ENCODE measurements around the gene MDK.

MDK gene

GRCh38 chr11:46382646-46383403, 1.4 kb downstream of the MDK start:
- peak; percentile 88 for DNase-seq (ENCODE audit: low spot score)

GRCh38 chr11:46383404-46383758, 1.9 kb downstream of the MDK start:
- DNase-seq (ENCODE audit: low spot score), result no peak

GRCh38 chr11:46383974-46384701, 2.7 kb downstream of the MDK start:
- DNase-seq (ENCODE audit: low spot score), result no peak

- no peak for DNase-seq (ENCODE audit: low spot score)
Observed at GRCh38 chr11:46385169-46386004, 3.9 kb downstream of the MDK start.

DNA sequence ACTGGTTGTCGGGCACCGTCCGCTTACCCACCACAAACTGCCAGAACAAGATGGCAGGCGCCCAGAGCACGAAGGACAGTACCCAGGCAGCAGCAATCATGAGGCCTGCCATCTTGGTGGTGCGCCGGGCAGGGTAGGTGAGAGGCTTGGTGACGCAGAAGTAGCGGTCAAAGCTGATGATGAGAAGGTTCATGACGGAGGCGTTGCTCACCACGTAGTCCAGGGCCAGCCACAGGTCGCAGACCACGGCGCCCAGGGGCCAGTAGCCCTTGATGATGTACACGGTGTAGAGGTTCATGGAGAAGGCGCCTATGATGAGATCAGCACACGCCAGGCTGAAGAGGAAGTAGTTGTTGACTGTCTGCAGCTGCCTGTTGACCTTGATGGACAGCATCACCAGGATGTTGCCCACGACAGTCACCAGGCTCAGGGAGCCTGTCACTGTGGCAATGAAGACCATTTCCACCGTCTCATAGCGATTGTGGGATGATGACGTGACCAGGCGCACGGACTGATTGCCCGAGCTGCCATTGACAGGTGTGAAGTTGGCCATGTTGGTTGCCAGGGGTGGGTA, 4.6 kb downstream of the MDK start:
- no peak for DNase-seq (ENCODE audit: low spot score)

GRCh38 chr11:46386674-46387073, 5.2 kb downstream of the MDK start:
- DNase-seq (ENCODE audit: low spot score), result peak; percentile 54

- DNase-seq (ENCODE audit: low spot score), result no peak
Observed at GRCh38 chr11:46387456-46387855, 6.0 kb downstream of the MDK start.

GRCh38 chr11:46387919-46388618, 6.6 kb downstream of the MDK start:
- DNase-seq (ENCODE audit: low spot score), result no peak

DNA sequence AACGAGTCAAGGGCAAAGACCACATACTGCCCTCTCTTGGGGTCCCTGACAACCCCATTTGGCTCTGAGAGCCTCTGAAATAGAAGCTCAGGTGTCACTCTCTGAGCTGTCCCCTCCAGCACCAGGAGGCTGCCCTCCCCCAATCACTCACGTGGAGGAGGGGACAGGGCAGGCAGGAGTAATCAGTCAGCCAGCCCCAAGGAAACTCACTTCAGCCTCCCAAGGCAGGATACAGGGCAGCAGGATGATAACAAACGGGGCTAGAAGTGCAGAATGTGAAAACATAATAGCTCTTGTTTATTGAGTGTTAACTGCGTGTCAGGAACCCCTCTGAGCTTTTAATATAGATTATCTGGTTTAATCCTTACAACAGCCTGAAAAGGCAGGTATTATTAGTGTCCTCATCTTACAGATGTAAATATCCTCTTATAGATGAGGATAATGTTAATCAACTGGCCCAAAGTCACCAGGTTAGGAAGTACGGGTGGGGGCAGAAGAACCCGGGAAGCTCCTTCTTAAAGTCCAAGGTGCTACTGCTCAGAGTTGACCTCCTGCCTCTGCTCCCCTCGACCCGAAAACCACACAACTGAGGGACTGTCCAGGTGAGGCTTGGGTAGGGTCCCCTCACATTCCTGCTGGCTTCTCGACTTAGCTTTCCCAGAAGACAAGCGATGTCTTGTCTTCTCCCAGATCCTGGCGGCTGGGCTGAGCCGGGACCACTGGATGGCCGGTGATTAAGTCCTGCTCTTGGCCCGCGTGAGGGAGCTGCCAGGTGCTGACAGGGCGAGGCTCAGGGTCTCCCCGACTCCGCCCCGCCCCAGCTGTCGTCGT, 7.4 kb downstream of the MDK start:
- DNase-seq (ENCODE audit: low spot score), result no peak

DNA sequence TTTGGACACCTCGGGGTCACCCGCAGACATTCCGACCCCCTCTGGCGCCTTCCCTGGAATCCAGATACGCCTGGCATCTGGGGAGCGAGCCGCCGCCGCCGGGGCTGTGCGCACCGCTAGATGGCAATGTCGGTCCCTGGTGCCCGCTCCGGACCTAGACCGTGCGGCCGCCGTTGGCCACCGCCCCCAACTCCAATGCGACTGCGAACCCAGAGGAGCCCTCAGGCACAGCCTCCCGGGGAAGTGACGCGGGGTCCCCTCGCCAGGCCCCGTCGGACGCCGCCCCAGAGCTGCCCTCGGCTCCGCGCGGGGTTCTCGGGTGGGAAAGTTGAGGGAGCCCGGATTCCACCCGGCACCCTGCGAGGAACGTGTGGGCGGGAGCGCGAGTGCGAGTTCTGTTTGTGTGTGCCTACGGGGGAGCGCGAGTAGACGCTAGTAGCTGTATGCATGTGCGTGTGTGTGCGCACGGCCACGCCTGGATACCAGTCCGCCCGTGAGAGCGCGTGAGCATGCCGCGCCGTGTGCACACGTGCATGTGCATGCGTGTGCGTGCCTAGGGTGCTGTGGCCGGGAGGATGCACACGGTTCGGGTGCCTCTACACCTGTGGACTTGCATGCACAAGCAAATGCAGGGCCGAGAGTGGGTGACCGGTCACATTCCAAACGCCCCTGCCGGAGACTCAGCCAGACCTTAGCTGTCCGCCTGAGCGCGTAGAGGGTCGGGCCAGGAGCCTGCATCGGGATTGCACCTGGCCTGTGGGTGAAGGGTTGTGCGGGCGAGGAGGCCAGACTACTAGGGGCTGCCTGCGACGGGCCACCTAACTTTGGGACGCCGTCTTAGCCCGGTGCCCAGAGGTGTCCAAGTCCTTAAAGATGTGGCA, 8.2 kb downstream of the MDK start:
- peak; percentile 92 for DNase-seq (ENCODE audit: low spot score)

DNA sequence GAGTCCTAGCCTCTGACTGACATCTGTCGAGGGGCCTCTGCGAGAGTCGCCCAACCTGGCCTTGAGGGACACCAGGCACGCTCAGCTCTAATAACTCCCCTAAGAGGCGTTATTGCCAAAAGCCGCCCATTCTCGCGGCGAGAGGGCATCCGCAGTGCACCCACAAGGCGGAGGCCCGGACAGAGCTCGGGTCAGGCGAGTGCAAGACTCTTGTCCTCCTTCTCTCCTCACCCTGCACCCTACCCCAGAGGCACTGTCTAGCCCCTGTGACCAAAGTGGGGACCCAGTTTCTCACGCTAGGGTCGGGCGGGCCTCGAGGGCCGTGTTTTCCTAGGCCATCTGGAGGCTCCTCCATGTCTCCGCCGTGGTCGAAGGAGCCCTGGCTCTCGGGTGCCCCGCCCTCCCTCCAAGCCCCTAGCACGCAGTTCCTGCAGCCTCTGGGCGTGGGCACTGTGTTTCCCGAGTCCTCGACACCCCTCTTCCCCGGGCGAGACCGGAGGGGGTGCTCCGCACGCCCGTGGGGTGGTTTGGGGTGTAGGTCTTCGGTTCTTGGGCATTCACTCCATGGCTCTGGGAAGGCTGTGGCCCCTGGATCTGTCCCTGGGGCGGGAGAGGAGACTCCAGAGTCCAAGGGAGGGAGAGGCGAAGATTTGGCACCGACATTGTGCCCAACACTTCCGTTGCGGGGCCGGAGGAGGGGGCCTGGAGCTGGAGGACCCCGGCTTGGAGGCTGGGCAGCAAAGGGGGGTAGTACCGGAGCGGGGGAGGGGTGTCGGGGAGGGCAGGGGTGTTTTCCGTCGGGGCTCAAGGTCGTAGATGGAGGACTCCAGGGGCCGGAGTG, 9.1 kb downstream of the MDK start:
- no peak for DNase-seq (ENCODE audit: low spot score)

DNA sequence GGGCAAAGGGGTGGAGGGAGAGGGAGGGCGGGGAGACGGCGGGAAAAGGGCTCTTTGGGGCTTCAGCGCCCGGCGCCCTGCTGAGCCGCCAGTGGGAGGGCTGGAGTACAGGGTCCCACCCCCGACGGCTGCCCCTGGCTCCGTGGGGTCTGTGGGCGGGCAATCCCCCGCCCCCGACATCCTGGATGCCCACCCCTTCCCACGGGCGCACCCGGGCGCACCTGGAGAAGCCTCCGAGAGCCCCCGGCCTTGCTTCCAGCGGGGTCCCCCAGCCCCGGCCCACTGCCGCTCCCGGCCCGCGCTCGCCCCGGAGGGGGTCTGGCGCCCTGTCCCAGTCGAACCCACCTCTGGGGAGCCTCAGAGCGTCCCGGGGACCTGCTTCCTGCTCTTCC, 9.7 kb downstream of the MDK start:
- DNase-seq (ENCODE audit: low spot score), result no peak

GRCh38 chr11:46391578-46392420, 10.3 kb downstream of the MDK start, which contains the start of gene CHRM4:
Gene CHRM4, minus strand, starts transcription at chr11:46391776. Its CDS starts 5,219 bp downstream, at chr11:46386557.
- DNase-seq (ENCODE audit: low spot score), result peak; percentile 74

GRCh38 chr11:46392421-46393230, 11.2 kb downstream of the MDK start:
- DNase-seq (ENCODE audit: low spot score), result peak; percentile 96

- no peak for DNase-seq (ENCODE audit: low spot score)
Observed at GRCh38 chr11:46393231-46393616, 11.8 kb downstream of the MDK start.

GRCh38 chr11:46393759-46394158, 12.3 kb downstream of the MDK start:
- no peak for DNase-seq (ENCODE audit: low spot score)

DNA sequence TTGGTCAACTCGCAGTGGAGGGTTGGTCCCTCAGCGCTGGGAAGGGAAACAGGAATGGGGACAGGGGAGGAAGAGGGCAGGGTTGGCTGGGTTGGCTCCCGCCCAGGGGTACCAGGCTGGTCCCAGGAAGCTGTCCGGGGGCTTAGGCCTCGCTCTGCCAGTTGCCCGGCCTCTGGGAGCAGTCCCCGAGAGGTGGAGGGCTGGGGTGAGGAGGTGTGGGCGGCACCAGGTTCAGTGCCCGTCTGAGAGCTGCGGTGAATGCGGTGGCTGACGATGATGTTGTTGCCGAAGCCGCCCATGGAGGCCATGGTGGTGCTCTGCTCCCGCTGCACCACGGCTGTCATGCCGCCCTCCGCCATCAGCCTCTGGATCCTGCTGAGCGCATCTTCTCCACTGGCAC, 16.1 kb downstream of the MDK start:
- DNase-seq (ENCODE audit: low spot score), result no peak
